Measurements from ENCODE around the gene TWF2. TPM values are rescaled to one million over a fixed set of nuclear protein-coding genes. Genes with fewer than 3 reads are reported as not detected.

The TWF2 gene
- total and polyA plus RNA-seq, 10 of the 15 experiments (the other 5 are each of a cell fraction or from before 2014, with no cell fraction given) = 0.16 to 106 (median 68.5) TPM

- TF ChIP-seq ZNF592 (IDR thresholded peaks at IDR 0.05) (no peak), ZSCAN29 (IDR thresholded peaks at IDR 0.05) (peak; percentile 69), MXI1 (IDR thresholded peaks at IDR 0.05; ENCODE audit: low read depth, low read length) (no peak; the same call in 1 of the 2 replicates), PAX5 (IDR thresholded peaks at IDR 0.05; ENCODE audit: borderline replicate concordance, low read depth, low read length) (no peak), SMAD5 (IDR thresholded peaks at IDR 0.05; ENCODE audit: low read depth) (peak; percentile 93), SPI1 (IDR thresholded peaks at IDR 0.05; ENCODE audit: borderline replicate concordance, insufficient read depth, low read depth, low read length) (no peak), DPF2 (IDR thresholded peaks at IDR 0.05) (peak; percentile 70), ZNF687 (IDR thresholded peaks at IDR 0.05) (peak; percentile 75; the same call in 1 of the 2 replicates), ZNF207 (IDR thresholded peaks at IDR 0.05; ENCODE audit: borderline replicate concordance) (no peak; the same call in 1 of the 2 replicates), RAD21 (IDR thresholded peaks at IDR 0.05; ENCODE audit: insufficient read depth, low read depth, low read length) (peak; percentile 37), SIX5 (IDR thresholded peaks at IDR 0.05; ENCODE audit: low read depth, low read length, severe bottlenecking) (peak; percentile 23), ZNF217 (IDR thresholded peaks at IDR 0.05) (no peak), BMI1 (IDR thresholded peaks at IDR 0.05; ENCODE audit: borderline replicate concordance) (no peak), IRF5 (IDR thresholded peaks at IDR 0.05; ENCODE audit: borderline replicate concordance) (no peak), CBX3 (IDR thresholded peaks at IDR 0.05; ENCODE audit: borderline replicate concordance, low read depth) (no peak), BCLAF1 (IDR thresholded peaks at IDR 0.05) (no peak), FOXM1 (IDR thresholded peaks at IDR 0.05; ENCODE audit: low read depth, low read length) (no peak)
Observed at GRCh38 chr3:52278510-52279069, 39.6 kb upstream of the TWF2 start, which contains the start of gene WDR82 (continued).

All from GM12878 (cell line).